Natural killer cell (primary cell): ENCODE data around the gene A2M. TPM values are rescaled to one million over a fixed set of nuclear protein-coding genes. Genes with fewer than 3 reads are reported as not detected.
A peak's percentile ranks its signal among the peaks of the same experiment; 100 is the strongest.

Experiments used
- ATAC-seq, 3 donors: fragments of 150-1000 bp in 2 of 3; fragments of 200-7000 bp in 1 of 3; cut with Tn5 transposase; 1 replicate in 1 of 3; 2 replicates in 2 of 3; pipeline ENCODE4 v1.10.0; 2021; ENCODE audit warnings: mild to moderate bottlenecking in 2 of 3, moderate library complexity in 2 of 3
- DNase-seq, 2 donors: peaks; one replicate each; pipeline versions ENCODE4 v3.0.0 to v3.0.0-alpha.2; 2013 to 2021; ENCODE audit warnings: mixed read lengths in 1 of 2
- H3K27ac ChIP-seq: one replicate; pipeline ENCODE4 v1.5.1; 2013; ENCODE audit warnings: mild to moderate bottlenecking, low read length
- H3K27me3 ChIP-seq: one replicate; pipeline ENCODE4 v1.6.1; 2013; ENCODE audit warnings: low read length; ENCODE audit not compliant: control insufficient read depth, insufficient read depth
- H3K36me3 ChIP-seq: one replicate; pipeline ENCODE4 v1.6.1; 2013; ENCODE audit warnings: low read length; ENCODE audit not compliant: control insufficient read depth, insufficient read depth
- H3K4me1 ChIP-seq: one replicate; pipeline ENCODE4 v1.6.1; 2013; ENCODE audit warnings: low read length; ENCODE audit not compliant: control insufficient read depth, insufficient read depth
- H3K4me3 ChIP-seq: one replicate; pipeline ENCODE4 v1.5.1; 2013; ENCODE audit warnings: low read length
- H3K9me3 ChIP-seq: one replicate; pipeline ENCODE4 v1.6.1; 2013; ENCODE audit warnings: low read length; ENCODE audit not compliant: control insufficient read depth, insufficient read depth
- H3K27ac Mint-ChIP-seq, 2 donors: one replicate each; pipeline ENCODE4 v1.8.0; 2022; ENCODE audit warnings: mild to moderate bottlenecking in 2 of 2, mixed read lengths in 2 of 2, moderate library complexity in 1 of 2
- H3K27me3 Mint-ChIP-seq, 2 donors: one replicate each; pipeline ENCODE4 v1.8.0; 2022; ENCODE audit warnings: low read depth in 2 of 2, mixed read lengths in 2 of 2
- H3K36me3 Mint-ChIP-seq: one replicate; pipeline ENCODE4 v1.8.0; 2022; ENCODE audit warnings: mixed read lengths
- H3K4me1 Mint-ChIP-seq, 2 donors: one replicate each; pipeline ENCODE4 v1.8.0; 2022; ENCODE audit warnings: mixed read lengths in 2 of 2
- H3K4me3 Mint-ChIP-seq: one replicate; pipeline ENCODE4 v1.8.0; 2022; ENCODE audit warnings: mild to moderate bottlenecking, moderate library complexity, mixed read lengths
- H3K9me3 Mint-ChIP-seq, 2 donors: one replicate each; pipeline ENCODE4 v1.8.0; 2022; ENCODE audit warnings: mixed read lengths in 2 of 2
- CTCF ChIP-seq: fragments of 200-600 bp; IDR thresholded peaks from one replicate; pipeline ENCODE4 v1.8.0; 2022; ENCODE audit warnings: antibody characterized with exemption
- WGBS: methylation state at CpG from one replicate; pipeline ENCODE4 v1.1.7; 2013; ENCODE audit warnings: missing lambda C conversion rate; ENCODE audit not compliant: insufficient coverage; 5-methylcytosine and 5-hydroxymethylcytosine counted together
- intact Hi-C: fragments of 100-400 bp; cut with micrococcal nuclease; formaldehyde crosslinking; loops from one replicate; pipeline ENCODE4 v1.14.2; 2022
- total RNA-seq, 4 donors: library from RNA; stranded (reverse); fragments of 120-200 nt in 1 of 4; gene quantifications; one replicate each; pipeline versions ENCODE4 v1.2.3 to v1.2.4, GENCODE V29; 2013 to 2022

Gene A2M
- total RNA-seq, 3 donors from 2014 or later (not counting 1 experiment from before 2014, with no cell fraction given), result 0.08 TPM; not detected in 2

GRCh38 chr12:9065607-9065856, 50.2 kb downstream of the A2M start:
- Histone ChIP-seq H3K4me1 (peaks cover 6% of the 10 kb centered on the region), H3K4me3 (no peak overlapping the region), H3K27ac (no peak overlapping the region), H3K36me3 (peaks cover 20% of the 10 kb centered on the region), H3K27me3 (no peaks in the 10 kb centered on the region), H3K9me3 (no peaks in the 10 kb centered on the region)
- intact Hi-C loops, result no loop called here
- TF ChIP-seq CTCF, result no peak
- Mint-ChIP-seq H3K4me1 (peaks cover 7 to 11% of the 10 kb centered on the region in 2 donors), H3K27ac (no peak overlapping the region), H3K4me3 (peak overlapping the region; percentile 62), H3K27me3 (no peaks in the 10 kb centered on the region), H3K9me3 (no peaks in the 10 kb centered on the region), H3K36me3 (no peaks in the 10 kb centered on the region)
- no peak for ATAC-seq
- no peak for DNase-seq
- 100% methylated on average over 1 of the region's 1 CpG for WGBS

- no peaks in the 10 kb centered on the region for H3K36me3 Mint-ChIP-seq
- peak overlapping the region; percentile 58 for H3K4me3 ChIP-seq
- H3K27ac ChIP-seq, result no peak overlapping the region
Observed at GRCh38 chr12:9064815-9065606, 50.7 kb downstream of the A2M start.

GRCh38 chr12:9064201-9064814, 51.4 kb downstream of the A2M start:
- peaks cover 23% of the 10 kb centered on the region for H3K36me3 ChIP-seq
- H3K27ac Mint-ChIP-seq, result peak overlapping the region; percentile 41 to 72
- no peaks in the 10 kb centered on the region for H3K27me3 Mint-ChIP-seq
- H3K27ac ChIP-seq, result no peak overlapping the region
- ATAC-seq (peak; percentile 82 to 90 (median 90)), DNase-seq (peak in 1 of 2 donors; percentile 71)
- H3K4me1 Mint-ChIP-seq, result peaks cover 7 to 11% of the 10 kb centered on the region in 2 donors
- peak; percentile 20 for TF ChIP-seq CTCF
- WGBS, result 10% methylated on average over 51 of the region's 51 CpGs
- peaks cover 6% of the 10 kb centered on the region for H3K4me1 ChIP-seq
- no peaks in the 10 kb centered on the region for H3K36me3 Mint-ChIP-seq
- intact Hi-C loops, result no loop called here
- H3K9me3 Mint-ChIP-seq, result no peaks in the 10 kb centered on the region
- no peaks in the 10 kb centered on the region for H3K27me3 ChIP-seq
- H3K4me3 ChIP-seq, result peak overlapping the region; percentile 58
- H3K4me3 Mint-ChIP-seq, result peak overlapping the region; percentile 79
- no peaks in the 10 kb centered on the region for H3K9me3 ChIP-seq

More at GRCh38 chr12:9064815-9065606, 50.7 kb downstream of the A2M start:
- DNase-seq (peak in 1 of 2 donors; percentile 20), ATAC-seq (peak; percentile 8 to 53 (median 48))
- peak overlapping the region in 1 of 2 donors; percentile 72 for H3K27ac Mint-ChIP-seq
- H3K9me3 Mint-ChIP-seq, result no peaks in the 10 kb centered on the region
- Histone ChIP-seq H3K4me1 (peaks cover 6% of the 10 kb centered on the region), H3K36me3 (peaks cover 20% of the 10 kb centered on the region), H3K9me3 (no peaks in the 10 kb centered on the region), H3K27me3 (no peaks in the 10 kb centered on the region)
- no peak for TF ChIP-seq CTCF
- H3K27me3 Mint-ChIP-seq, result no peaks in the 10 kb centered on the region
- peak overlapping the region; percentile 79 for H3K4me3 Mint-ChIP-seq
- H3K4me1 Mint-ChIP-seq, result peaks cover 7 to 11% of the 10 kb centered on the region in 2 donors
- intact Hi-C loops, result no loop called here
- WGBS, result 45% methylated on average over 43 of the region's 45 CpGs
